NAMALWA (cell line): Measurements from ENCODE around the gene GLIS1.

Experiments
- DNase-seq: peaks from one replicate; pipeline ENCODE4 v3.0.0-alpha.2; 2015; ENCODE audit warnings: low spot score

GLIS1 gene

GRCh38 chr1:53717025-53717804 is 21.7 kb downstream of the GLIS1 start:
- DNase-seq, result no peak

- no peak for DNase-seq
These were observed 22.8 kb downstream of the GLIS1 start for GRCh38 chr1:53716150-53716549.

GRCh38 chr1:53715478-53715877 is 23.5 kb downstream of the GLIS1 start:
- DNase-seq, result peak; percentile 33

- no peak for DNase-seq
These were observed 26.7 kb downstream of the GLIS1 start for GRCh38 chr1:53712276-53712675.

- DNase-seq, result no peak
These were observed 28.4 kb downstream of the GLIS1 start for GRCh38 chr1:53710584-53710983.

GRCh38 chr1:53708687-53709086 is 30.3 kb downstream of the GLIS1 start:
- no peak for DNase-seq

GRCh38 chr1:53706356-53706755 is 32.6 kb downstream of the GLIS1 start:
- DNase-seq, result no peak

- DNase-seq, result no peak
These were observed 33.4 kb downstream of the GLIS1 start for GRCh38 chr1:53705446-53706096.

- DNase-seq, result no peak
These were observed 34.0 kb downstream of the GLIS1 start for GRCh38 chr1:53704804-53705445.

- no peak for DNase-seq
These were observed 34.7 kb downstream of the GLIS1 start for GRCh38 chr1:53704304-53704703.

- DNase-seq, result no peak
These were observed 35.8 kb downstream of the GLIS1 start for GRCh38 chr1:53703174-53703573.

- no peak for DNase-seq
These were observed 36.6 kb downstream of the GLIS1 start for GRCh38 chr1:53702341-53702740.

GRCh38 chr1:53700776-53701175 is 38.2 kb downstream of the GLIS1 start:
- no peak for DNase-seq

GRCh38 chr1:53699981-53700380 is 39.0 kb downstream of the GLIS1 start:
- no peak for DNase-seq

- DNase-seq, result no peak
These were observed 40.5 kb downstream of the GLIS1 start for GRCh38 chr1:53698384-53698980.

- no peak for DNase-seq
These were observed 41.1 kb downstream of the GLIS1 start for GRCh38 chr1:53697721-53698383.

GRCh38 chr1:53696990-53697389 is 42.0 kb downstream of the GLIS1 start:
- no peak for DNase-seq

GRCh38 chr1:53696571-53696970 is 42.4 kb downstream of the GLIS1 start:
- no peak for DNase-seq

GRCh38 chr1:53696051-53696450 is 42.9 kb downstream of the GLIS1 start:
- no peak for DNase-seq

GRCh38 chr1:53695116-53695515 is 43.8 kb downstream of the GLIS1 start:
- no peak for DNase-seq

GRCh38 chr1:53694718-53695091 is 44.3 kb downstream of the GLIS1 start:
- DNase-seq, result no peak
